IMR-90 (cell line): ENCODE data around the gene MTRFR. TPM values are rescaled to one million over a fixed set of nuclear protein-coding genes. Genes with fewer than 3 reads are reported as not detected.

ENCODE experiments used
- ATAC-seq: fragments of 200-7000 bp; cut with Tn5 transposase; 2 replicates; pipeline ENCODE4 v1.9.1; 2020; ENCODE audit warnings: low read depth, mild to moderate bottlenecking, moderate library complexity
- BruUV-seq: library from RNA; stranded (reverse); fragments of 400-500 nt; replicated peaks from 2 replicates; lab custom pipeline; 2021; lab: Mats Ljungman, UMichigan
- CTCF ChIA-PET: fragments of 300-600 bp; formaldehyde crosslinking; extraction: SDS; loops from one replicate; lab custom pipeline; 2021; ENCODE audit warnings: antibody characterized with exemption; lab: Yijun Ruan, JAX
- POLR2A ChIA-PET: fragments of 300-600 bp; sonication (Branson Sonifier 250); formaldehyde crosslinking; loops from one replicate; lab custom pipeline; 2022; ENCODE audit warnings: antibody characterized with exemption; ENCODE audit not compliant: unreplicated experiment; lab: Charles Lee
- DNase-seq: peaks from one replicate; pipeline ENCODE4 v3.0.0; 2013
- H2AFZ ChIP-seq: replicated peaks from 2 replicates; pipeline ENCODE3; 2013; ENCODE audit warnings: low read length, mild to moderate bottlenecking; ENCODE audit not compliant: poor library complexity
- H2AK5ac ChIP-seq: 2 replicates; pipeline ENCODE4 v1.6.1; 2013; ENCODE audit warnings: low read depth, low read length, inconsistent platforms
- H2AK9ac ChIP-seq: replicated peaks from 2 replicates; pipeline ENCODE3; 2013; ENCODE audit warnings: mild to moderate bottlenecking, low read depth, low read length, moderate library complexity; ENCODE audit not compliant: poor library complexity
- H2BK120ac ChIP-seq: 2 replicates; pipeline ENCODE4 v1.6.1; 2013; ENCODE audit warnings: low read depth, low read length, inconsistent platforms
- H2BK15ac ChIP-seq: 3 replicates; pipeline ENCODE4 v1.6.1; 2013; ENCODE audit warnings: low read depth, low read length, inconsistent platforms
- H2BK20ac ChIP-seq: 2 replicates; pipeline ENCODE4 v1.6.1; 2013; ENCODE audit warnings: low read depth, mild to moderate bottlenecking, inconsistent platforms, low read length, moderate library complexity
- H2BK5ac ChIP-seq: 2 replicates; pipeline ENCODE4 v1.6.1; 2013; ENCODE audit warnings: mild to moderate bottlenecking, low read depth, low read length, inconsistent platforms; ENCODE audit not compliant: poor library complexity, severe bottlenecking
- H3K14ac ChIP-seq: replicated peaks from 2 replicates; pipeline ENCODE4 v1.6.1; 2013; ENCODE audit warnings: low read depth, low read length, inconsistent platforms
- H3K18ac ChIP-seq: 2 replicates; pipeline ENCODE4 v1.6.1; 2013; ENCODE audit warnings: low read depth, low read length, control low read depth
- H3K23ac ChIP-seq: 2 replicates; pipeline ENCODE4 v1.6.1; 2013; ENCODE audit warnings: low read depth, low read length, inconsistent platforms
- H3K27ac ChIP-seq: 2 replicates; pipeline ENCODE4 v1.5.1; 2013; ENCODE audit warnings: mild to moderate bottlenecking, control low read depth, low read length; ENCODE audit not compliant: insufficient read depth
- H3K27me3 ChIP-seq: 2 replicates; pipeline ENCODE4 v1.6.1; 2013; ENCODE audit warnings: low read length; ENCODE audit not compliant: control insufficient read depth, insufficient read depth
- H3K36me3 ChIP-seq: 2 replicates; pipeline ENCODE4 v1.6.1; 2013; ENCODE audit warnings: low read length, mixed read lengths; ENCODE audit not compliant: control insufficient read depth, insufficient read depth
- H3K4ac ChIP-seq: 2 replicates; pipeline ENCODE4 v1.6.1; 2013; ENCODE audit warnings: low read depth, low read length, inconsistent platforms
- H3K4me1 ChIP-seq: 2 replicates; pipeline ENCODE4 v1.6.1; 2013; ENCODE audit warnings: low read length, mixed read lengths; ENCODE audit not compliant: control insufficient read depth, insufficient read depth
- H3K4me2 ChIP-seq: 2 replicates; pipeline ENCODE4 v1.6.1; 2013; ENCODE audit warnings: low read depth, mild to moderate bottlenecking, control low read depth, low read length, moderate library complexity
- H3K4me3 ChIP-seq: 2 replicates; pipeline ENCODE4 v1.5.1; 2013; ENCODE audit warnings: low read depth, mild to moderate bottlenecking, control low read depth, low read length, moderate library complexity; ENCODE audit not compliant: insufficient read depth
- H3K56ac ChIP-seq: 2 replicates; pipeline ENCODE4 v1.6.1; 2013; ENCODE audit warnings: low read length, inconsistent platforms; ENCODE audit not compliant: insufficient read depth; ENCODE audit errors: extremely low read depth
- H3K79me1 ChIP-seq, 2 experiments: 2 replicates each; pipeline ENCODE4 v1.6.1; 2013; ENCODE audit warnings: low read length in 2 of 2, inconsistent platforms in 1 of 2, low read depth in 1 of 2
- H3K9ac ChIP-seq: 2 replicates; pipeline ENCODE4 v1.6.1; 2013; ENCODE audit warnings: low read depth, low read length, control low read depth
- H3K9me1 ChIP-seq: 2 replicates; pipeline ENCODE4 v1.6.1; 2013; ENCODE audit warnings: low read length, inconsistent platforms; ENCODE audit not compliant: insufficient read depth
- H3K9me3 ChIP-seq: 2 replicates; pipeline ENCODE4 v1.6.1; 2013; ENCODE audit warnings: low read length; ENCODE audit not compliant: control insufficient read depth, insufficient read depth
- H4K20me1 ChIP-seq: 2 replicates; pipeline ENCODE4 v1.6.1; 2013; ENCODE audit warnings: low read length, inconsistent platforms; ENCODE audit not compliant: insufficient read depth
- H4K5ac ChIP-seq: 2 replicates; pipeline ENCODE4 v1.6.1; 2013; ENCODE audit warnings: mild to moderate bottlenecking, low read depth, low read length, control low read depth
- H4K8ac ChIP-seq, 2 experiments: 2 replicates each; pipeline ENCODE4 v1.6.1; 2013; ENCODE audit warnings: low read depth in 2 of 2, low read length in 2 of 2, control low read depth in 1 of 2, inconsistent platforms in 1 of 2
- H4K91ac ChIP-seq: 2 replicates; pipeline ENCODE4 v1.6.1; 2013; ENCODE audit warnings: low read depth, low read length, inconsistent platforms; ENCODE audit not compliant: insufficient read depth
- BHLHE40 ChIP-seq: fragments of 150-350 bp; IDR thresholded peaks from 2 replicates; pipeline ENCODE4 v1.6.1; 2016; ENCODE audit warnings: mild to moderate bottlenecking, low read depth, low read length
- CEBPB ChIP-seq: IDR thresholded peaks from 2 replicates; pipeline ENCODE4 v1.6.1; 2012; ENCODE audit warnings: low read depth, low read length, improper control_type of control experiment
- CHD1 ChIP-seq: IDR thresholded peaks from 2 replicates; pipeline ENCODE4 v1.6.1; 2012; ENCODE audit warnings: low read depth, low read length, improper control_type of control experiment
- FOS ChIP-seq: fragments of 150-350 bp; IDR thresholded peaks from 2 replicates; pipeline ENCODE4 v1.6.1; 2016; ENCODE audit warnings: low read depth, low read length
- MAFK ChIP-seq: IDR thresholded peaks from 2 replicates; pipeline ENCODE4 v1.6.1; 2012; ENCODE audit warnings: low read depth, low read length, improper control_type of control experiment
- MAZ ChIP-seq: IDR thresholded peaks from 2 replicates; pipeline ENCODE4 v1.6.1; 2012; ENCODE audit warnings: low read depth, mild to moderate bottlenecking, low read length, improper control_type of control experiment, moderate library complexity, borderline replicate concordance
- MXI1 ChIP-seq: IDR thresholded peaks from 2 replicates; pipeline ENCODE4 v1.6.1; 2012; ENCODE audit warnings: low read depth, mild to moderate bottlenecking, low read length, moderate library complexity, borderline replicate concordance
- NFE2L2 ChIP-seq: fragments of 150-350 bp; IDR thresholded peaks from 2 replicates; pipeline ENCODE4 v1.6.1; 2016; ENCODE audit warnings: low read depth, mild to moderate bottlenecking, low read length
- POLR2A ChIP-seq: IDR thresholded peaks from 2 replicates; pipeline ENCODE4 v1.6.1; 2012; ENCODE audit warnings: mild to moderate bottlenecking, low read depth, low read length
- RAD21 ChIP-seq: IDR thresholded peaks from 2 replicates; pipeline ENCODE4 v1.6.1; 2012; ENCODE audit warnings: low read length, improper control_type of control experiment
- RCOR1 ChIP-seq: IDR thresholded peaks from 2 replicates; pipeline ENCODE4 v1.6.1; 2012; ENCODE audit warnings: mild to moderate bottlenecking, low read length, improper control_type of control experiment; ENCODE audit not compliant: insufficient replicate concordance
- RFX5 ChIP-seq: IDR thresholded peaks from 2 replicates; pipeline ENCODE4 v1.8.0; 2012; ENCODE audit warnings: low read depth, mild to moderate bottlenecking, low read length, moderate library complexity
- SMC3 ChIP-seq: fragments of 150-350 bp; IDR thresholded peaks from 2 replicates; pipeline ENCODE4 v1.6.1; 2016; ENCODE audit warnings: low read depth, mild to moderate bottlenecking, antibody characterized with exemption, low read length, moderate library complexity
- WGBS, 2 experiments: methylation state at CpG; one replicate each; pipeline versions ENCODE4 v1.1.5 to v1.1.7; 2013; ENCODE audit warnings: missing lambda C conversion rate in 2 of 2; ENCODE audit not compliant: insufficient read length in 1 of 2; ENCODE audit errors: extremely low coverage in 2 of 2; 5-methylcytosine and 5-hydroxymethylcytosine counted together
- dilution Hi-C: fragments of 300-500 bp; cut with HindIII; formaldehyde crosslinking; loops from one replicate; pipeline ENCODE4 v1.14.3; 2018; ENCODE audit warnings: low sequenced_read_pairs; ENCODE audit not compliant: unreplicated experiment
- in situ Hi-C: fragments of 300-500 bp; cut with MboI; formaldehyde crosslinking; loops from 3 replicates; pipeline ENCODE4 v1.14.3; 2019; ENCODE audit warnings: low sequenced_read_pairs, inconsistent platforms, mixed read lengths
- intact Hi-C: fragments of 100-400 bp; cut with micrococcal nuclease; formaldehyde crosslinking; loops from 2 replicates; pipeline ENCODE4 v1.10.0; 2022
- polyA plus RNA-seq, 3 experiments: library from polyadenylated mRNA; depleted of rRNA; stranded (reverse); fragments of >200 nt; gene quantifications; 2 replicates each; pipeline ENCODE4 v1.2.3, GENCODE V29; 2012; ENCODE audit warnings: low replicate concordance in 1 of 3
- total RNA-seq: library from RNA; depleted of rRNA; stranded (reverse); fragments of >200 nt; gene quantifications from 2 replicates; pipeline ENCODE4 v1.2.3, GENCODE V29; 2012
- TF ChIP-seq, protein P1 (sequence below): conservative IDR thresholded peaks from 2 replicates; pipeline ENCODE4 v1.5.1; 2012; ENCODE audit warnings: mild to moderate bottlenecking, low read depth, low read length, improper control_type of control experiment
- TF ChIP-seq, protein P2 (sequence below): fragments of 150-350 bp; IDR thresholded peaks from 2 replicates; pipeline ENCODE4 v1.6.1; 2017; ENCODE audit warnings: mild to moderate bottlenecking, antibody characterized with exemption, low read length, low read depth
- TF ChIP-seq, protein P3 (sequence below): fragments of 150-350 bp; IDR thresholded peaks from 2 replicates; pipeline ENCODE4 v1.6.1; 2016; ENCODE audit warnings: low read depth, mild to moderate bottlenecking, low read length, moderate library complexity, borderline replicate concordance

Gene MTRFR
- total and polyA plus RNA-seq, 2 of the 4 experiments (the other 2 are of a cell fraction) = 8.6 to 10.2 TPM

DNA sequence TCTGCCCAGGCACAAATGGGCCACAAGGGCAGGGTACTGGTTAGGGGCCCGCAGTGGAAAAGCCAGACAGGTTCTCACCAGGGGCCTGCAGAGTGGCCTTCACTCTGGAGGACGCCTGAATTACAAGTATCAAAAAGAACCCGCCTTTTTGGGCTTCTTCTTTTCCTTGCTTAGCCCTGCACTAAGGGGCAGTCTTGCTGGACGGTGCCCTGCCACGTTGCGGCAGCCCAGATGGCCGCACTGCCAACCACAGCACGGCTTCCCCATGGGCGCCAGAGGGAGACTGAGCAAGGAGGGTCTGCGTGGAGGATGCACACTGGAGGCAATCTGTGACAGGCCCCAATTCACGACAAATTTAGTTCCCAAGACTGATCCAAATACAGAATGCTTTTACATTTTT, 56.7 kb downstream of the MTRFR start:
- Histone ChIP-seq H3K18ac (no peak overlapping the region), H4K8ac (no peak overlapping the region), H2AK5ac (no peak overlapping the region), H3K79me1 (0 out of 4 replicates have a peak, but pooled peaks cover 0 to 11% of the 10 kb centered on the region in 2 experiments), H2BK20ac (no peak overlapping the region), H3K4ac (no peak overlapping the region), H3K27me3 (no peaks in the 10 kb centered on the region), H2AFZ (no peak overlapping the region), H4K91ac (no peak overlapping the region), H4K5ac (no peak overlapping the region), H3K23ac (no peak overlapping the region), H3K4me3 (no peak overlapping the region), H3K56ac (no peak overlapping the region), H2BK5ac (no peak overlapping the region), H3K4me1 (no peaks in the 10 kb centered on the region), H2BK120ac (no peak overlapping the region), H2BK15ac (no peak overlapping the region), H3K4me2 (no peak overlapping the region), H3K27ac (no peak overlapping the region), H3K14ac (no peak overlapping the region), H3K9me1 (no peaks in the 10 kb centered on the region), H3K9ac (no peak overlapping the region), H2AK9ac (no peak overlapping the region), H3K36me3 (peaks cover 22% of the 10 kb centered on the region), H3K9me3 (no peaks in the 10 kb centered on the region), H4K20me1 (no peaks in the 10 kb centered on the region)
- in situ Hi-C loops (no loop called here), intact Hi-C loops (loop anchor here (5.0 kb wide), 1 partner anchor 37 kb away; no protein-coding TSS in a partner anchor), dilution Hi-C loops (no loop called here)
- POLR2A ChIA-PET = no interaction called here
- TF ChIP-seq, protein P1, sequence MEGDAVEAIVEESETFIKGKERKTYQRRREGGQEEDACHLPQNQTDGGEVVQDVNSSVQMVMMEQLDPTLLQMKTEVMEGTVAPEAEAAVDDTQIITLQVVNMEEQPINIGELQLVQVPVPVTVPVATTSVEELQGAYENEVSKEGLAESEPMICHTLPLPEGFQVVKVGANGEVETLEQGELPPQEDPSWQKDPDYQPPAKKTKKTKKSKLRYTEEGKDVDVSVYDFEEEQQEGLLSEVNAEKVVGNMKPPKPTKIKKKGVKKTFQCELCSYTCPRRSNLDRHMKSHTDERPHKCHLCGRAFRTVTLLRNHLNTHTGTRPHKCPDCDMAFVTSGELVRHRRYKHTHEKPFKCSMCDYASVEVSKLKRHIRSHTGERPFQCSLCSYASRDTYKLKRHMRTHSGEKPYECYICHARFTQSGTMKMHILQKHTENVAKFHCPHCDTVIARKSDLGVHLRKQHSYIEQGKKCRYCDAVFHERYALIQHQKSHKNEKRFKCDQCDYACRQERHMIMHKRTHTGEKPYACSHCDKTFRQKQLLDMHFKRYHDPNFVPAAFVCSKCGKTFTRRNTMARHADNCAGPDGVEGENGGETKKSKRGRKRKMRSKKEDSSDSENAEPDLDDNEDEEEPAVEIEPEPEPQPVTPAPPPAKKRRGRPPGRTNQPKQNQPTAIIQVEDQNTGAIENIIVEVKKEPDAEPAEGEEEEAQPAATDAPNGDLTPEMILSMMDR = no peak
- TF ChIP-seq MXI1 = no peak
- TF ChIP-seq FOS = no peak
- TF ChIP-seq SMC3 = no peak
- TF ChIP-seq RFX5 = no peak
- TF ChIP-seq, protein P2, sequence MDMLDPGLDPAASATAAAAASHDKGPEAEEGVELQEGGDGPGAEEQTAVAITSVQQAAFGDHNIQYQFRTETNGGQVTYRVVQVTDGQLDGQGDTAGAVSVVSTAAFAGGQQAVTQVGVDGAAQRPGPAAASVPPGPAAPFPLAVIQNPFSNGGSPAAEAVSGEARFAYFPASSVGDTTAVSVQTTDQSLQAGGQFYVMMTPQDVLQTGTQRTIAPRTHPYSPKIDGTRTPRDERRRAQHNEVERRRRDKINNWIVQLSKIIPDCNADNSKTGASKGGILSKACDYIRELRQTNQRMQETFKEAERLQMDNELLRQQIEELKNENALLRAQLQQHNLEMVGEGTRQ = no peak
- no peak for TF ChIP-seq CEBPB
- no peak for TF ChIP-seq MAZ
- TF ChIP-seq RAD21 = no peak
- TF ChIP-seq BHLHE40 = no peak
- TF ChIP-seq CHD1 = no peak
- no peak for TF ChIP-seq RCOR1
- no peak for TF ChIP-seq NFE2L2
- TF ChIP-seq, protein P3, sequence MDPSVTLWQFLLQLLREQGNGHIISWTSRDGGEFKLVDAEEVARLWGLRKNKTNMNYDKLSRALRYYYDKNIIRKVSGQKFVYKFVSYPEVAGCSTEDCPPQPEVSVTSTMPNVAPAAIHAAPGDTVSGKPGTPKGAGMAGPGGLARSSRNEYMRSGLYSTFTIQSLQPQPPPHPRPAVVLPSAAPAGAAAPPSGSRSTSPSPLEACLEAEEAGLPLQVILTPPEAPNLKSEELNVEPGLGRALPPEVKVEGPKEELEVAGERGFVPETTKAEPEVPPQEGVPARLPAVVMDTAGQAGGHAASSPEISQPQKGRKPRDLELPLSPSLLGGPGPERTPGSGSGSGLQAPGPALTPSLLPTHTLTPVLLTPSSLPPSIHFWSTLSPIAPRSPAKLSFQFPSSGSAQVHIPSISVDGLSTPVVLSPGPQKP = no peak
- TF ChIP-seq POLR2A = no peak
- TF ChIP-seq MAFK = no peak
- no TSS peak for BruUV-seq
- CTCF ChIA-PET = no interaction called here
- DNase-seq (no peak), ATAC-seq (no peak)
- 93% methylated on average over 7 of the region's 11 CpGs; no CpG with 5 or more reads in 1 of the 2 experiments for WGBS, 2 experiments
